WTC11 (cell line): ENCODE results near the gene CLPTM1L. TPM values are rescaled to one million over a fixed set of nuclear protein-coding genes. Genes with fewer than 3 reads are reported as not detected.

Source experiments
- ATAC-seq: fragments of 200-7000 bp; cut with Tn5 transposase; 2 replicates; pipeline ENCODE4 v1.10.0; 2021; ENCODE audit warnings: mild to moderate bottlenecking, moderate library complexity
- CTCF ChIA-PET: fragments of 300-600 bp; sonication (Branson Sonifier 250); formaldehyde crosslinking; loops from one replicate; lab custom pipeline; 2021; ENCODE audit warnings: antibody characterized with exemption; lab: Charles Lee
- POLR2A ChIA-PET: fragments of 350-600 bp; sonication (Branson Sonifier 250); formaldehyde crosslinking; loops from one replicate; lab custom pipeline; 2021; ENCODE audit warnings: antibody characterized with exemption; lab: Charles Lee
- DNase-seq: peaks from one replicate; pipeline ENCODE4 v3.0.0; 2021; ENCODE audit warnings: low spot score
- H3K27ac Mint-ChIP-seq: 2 replicates; pipeline ENCODE4 v1.8.0; 2021; ENCODE audit warnings: mixed read lengths
- H3K27me3 Mint-ChIP-seq: 2 replicates; pipeline ENCODE4 v1.8.0; 2021; ENCODE audit warnings: low read depth, mild to moderate bottlenecking, moderate library complexity, mixed read lengths
- H3K36me3 Mint-ChIP-seq: 2 replicates; pipeline ENCODE4 v1.8.0; 2021; ENCODE audit warnings: mixed read lengths
- H3K4me1 Mint-ChIP-seq: 2 replicates; pipeline ENCODE4 v1.8.0; 2022; ENCODE audit warnings: mixed read lengths
- H3K4me3 Mint-ChIP-seq: 2 replicates; pipeline ENCODE4 v1.8.0; 2021; ENCODE audit warnings: mild to moderate bottlenecking, moderate library complexity, mixed read lengths
- H3K9me3 Mint-ChIP-seq: 2 replicates; pipeline ENCODE4 v1.8.0; 2021; ENCODE audit warnings: mixed read lengths
- AR ChIP-seq: fragments of 250-450 bp; sonication (Bioruptor Pico); IDR thresholded peaks from 2 replicates; pipeline ENCODE4 v1.9.0; 2021; ENCODE audit warnings: mild to moderate bottlenecking
- FOXJ3 ChIP-seq: sonication (generic); formaldehyde crosslinking; IDR thresholded peaks from 2 replicates; pipeline ENCODE4 v1.9.0; 2021; ENCODE audit warnings: missing genetic modification reagents, mild to moderate bottlenecking, borderline replicate concordance
- FOXP1 ChIP-seq: sonication (generic); formaldehyde crosslinking; IDR thresholded peaks from 2 replicates; pipeline ENCODE4 v1.8.0; 2022; ENCODE audit warnings: missing genetic modification reagents, mild to moderate bottlenecking, moderate library complexity, borderline replicate concordance
- GABPB1 ChIP-seq: sonication (generic); formaldehyde crosslinking; IDR thresholded peaks from 2 replicates; pipeline ENCODE4 v1.8.1; 2023; ENCODE audit warnings: mild to moderate bottlenecking, missing genetic modification reagents
- HMGA2 ChIP-seq: fragments of 250-450 bp; sonication (Bioruptor Pico); IDR thresholded peaks from 2 replicates; pipeline ENCODE4 v1.4.0; 2021; ENCODE audit warnings: mild to moderate bottlenecking, moderate library complexity
- HMGXB4 ChIP-seq: sonication (generic); formaldehyde crosslinking; IDR thresholded peaks from 2 replicates; pipeline ENCODE4 v1.8.1; 2023; ENCODE audit warnings: mild to moderate bottlenecking, moderate library complexity, missing genetic modification reagents
- JUN ChIP-seq: sonication (generic); formaldehyde crosslinking; IDR thresholded peaks from 2 replicates; pipeline ENCODE4 v1.8.0; 2023; ENCODE audit warnings: mild to moderate bottlenecking, missing genetic modification reagents
- MXD4 ChIP-seq: fragments of 250-450 bp; sonication (Bioruptor Pico); IDR thresholded peaks from 2 replicates; pipeline ENCODE4 v1.8.0; 2021; ENCODE audit warnings: mild to moderate bottlenecking, moderate library complexity, borderline replicate concordance
- RELA ChIP-seq: sonication (generic); formaldehyde crosslinking; IDR thresholded peaks from 2 replicates; pipeline ENCODE4 v1.8.1; 2022; ENCODE audit warnings: missing genetic modification reagents, mild to moderate bottlenecking, borderline replicate concordance
- RORB ChIP-seq: fragments of 250-450 bp; sonication (Bioruptor Pico); IDR thresholded peaks from 2 replicates; pipeline ENCODE4 v1.9.0; 2021; ENCODE audit warnings: mild to moderate bottlenecking
- USF1 ChIP-seq: sonication (generic); formaldehyde crosslinking; IDR thresholded peaks from 2 replicates; pipeline ENCODE4 v1.8.0; 2022; ENCODE audit warnings: mild to moderate bottlenecking, missing genetic modification reagents
- ZNF281 ChIP-seq: sonication (generic); formaldehyde crosslinking; IDR thresholded peaks from 2 replicates; pipeline ENCODE4 v1.8.0; 2023; ENCODE audit warnings: mild to moderate bottlenecking, missing genetic modification reagents
- ZNF317 ChIP-seq: sonication (generic); formaldehyde crosslinking; IDR thresholded peaks from 2 replicates; pipeline ENCODE4 v1.8.1; 2023; ENCODE audit warnings: low read depth, mild to moderate bottlenecking, moderate library complexity, missing genetic modification reagents, borderline replicate concordance
- ZNF396 ChIP-seq: fragments of 250-450 bp; sonication (Bioruptor Pico); IDR thresholded peaks from 2 replicates; pipeline ENCODE4 v1.8.0; 2021; ENCODE audit warnings: mild to moderate bottlenecking, moderate library complexity, borderline replicate concordance
- ZNF416 ChIP-seq: fragments of 250-450 bp; sonication (Bioruptor Pico); IDR thresholded peaks from 2 replicates; pipeline ENCODE4 v1.9.0; 2021; ENCODE audit warnings: mild to moderate bottlenecking, inconsistent platforms
- total RNA-seq: library from RNA; stranded (reverse); gene quantifications from 3 replicates; pipeline ENCODE4 v1.2.3, GENCODE V29; 2021
- TF ChIP-seq, protein P1 (sequence below): sonication (generic); formaldehyde crosslinking; IDR thresholded peaks from 2 replicates; pipeline ENCODE4 v1.8.1; 2022; ENCODE audit warnings: mild to moderate bottlenecking, missing genetic modification reagents, moderate library complexity, borderline replicate concordance
- TF ChIP-seq, protein P2 (sequence below): fragments of 250-450 bp; sonication (Bioruptor Pico); IDR thresholded peaks from 2 replicates; pipeline ENCODE4 v1.9.0; 2021; ENCODE audit warnings: mild to moderate bottlenecking, borderline replicate concordance
- TF ChIP-seq, protein P3 (sequence below): sonication (generic); formaldehyde crosslinking; IDR thresholded peaks from 2 replicates; pipeline ENCODE4 v1.8.1; 2022; ENCODE audit warnings: mild to moderate bottlenecking, moderate library complexity, missing genetic modification reagents

CLPTM1L gene
- total RNA-seq, 1 experiment from 2014 or later: 92.8 TPM

- Mint-ChIP-seq H3K4me1 (peaks cover 15% of the 10 kb centered on the region), H3K27ac (no peak overlapping the region), H3K27me3 (peaks cover 76% of the 10 kb centered on the region), H3K4me3 (no peak overlapping the region), H3K9me3 (peaks cover 5% of the 10 kb centered on the region)
- POLR2A ChIA-PET: no interaction called here
- TF ChIP-seq USF1 (no peak), ZNF416 (no peak), RELA (CRISPR knock-in tag) (no peak)
- TF ChIP-seq, all 79 proteins: peak for 0
- peaks cover 2% of the 10 kb centered on the region; the same call in 1 of the 2 replicates for H3K36me3 Mint-ChIP-seq
- DNase-seq (no peak), ATAC-seq (no peak)
- CTCF ChIA-PET: interaction anchor here (1.6 to 2.1 kb wide), 2 partner anchors 24 to 84 kb away, joined by 6 to 10 read pairs; no protein-coding TSS in a partner anchor
Observed at GRCh38 chr5:1384521-1384920, 39.6 kb upstream of the CLPTM1L start.

GRCh38 chr5:1383886-1384401, 39.0 kb upstream of the CLPTM1L start:
- Mint-ChIP-seq H3K4me3 (no peak overlapping the region), H3K36me3 (peaks cover 2% of the 10 kb centered on the region; the same call in 1 of the 2 replicates), H3K27ac (no peak overlapping the region), H3K9me3 (peaks cover 6% of the 10 kb centered on the region), H3K4me1 (peaks cover 15% of the 10 kb centered on the region)
- POLR2A ChIA-PET: no interaction called here
- no peak for DNase-seq
- CTCF ChIA-PET: no interaction called here
- ATAC-seq: no peak
- TF ChIP-seq HMGA2 (CRISPR knock-in tag) (no peak), FOXP1 (no peak), ZNF396 (CRISPR knock-in tag) (no peak), HMGXB4 (CRISPR knock-in tag) (no peak), MXD4 (CRISPR knock-in tag) (no peak), ZNF281 (CRISPR knock-in tag) (no peak), JUN (CRISPR knock-in tag) (no peak), ZNF317 (CRISPR knock-in tag) (no peak), GABPB1 (no peak), AR (CRISPR knock-in tag) (no peak), FOXJ3 (CRISPR knock-in tag) (no peak), RORB (no peak)
- TF ChIP-seq, protein P1, sequence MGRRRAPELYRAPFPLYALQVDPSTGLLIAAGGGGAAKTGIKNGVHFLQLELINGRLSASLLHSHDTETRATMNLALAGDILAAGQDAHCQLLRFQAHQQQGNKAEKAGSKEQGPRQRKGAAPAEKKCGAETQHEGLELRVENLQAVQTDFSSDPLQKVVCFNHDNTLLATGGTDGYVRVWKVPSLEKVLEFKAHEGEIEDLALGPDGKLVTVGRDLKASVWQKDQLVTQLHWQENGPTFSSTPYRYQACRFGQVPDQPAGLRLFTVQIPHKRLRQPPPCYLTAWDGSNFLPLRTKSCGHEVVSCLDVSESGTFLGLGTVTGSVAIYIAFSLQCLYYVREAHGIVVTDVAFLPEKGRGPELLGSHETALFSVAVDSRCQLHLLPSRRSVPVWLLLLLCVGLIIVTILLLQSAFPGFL (CRISPR knock-in tag): no peak
- TF ChIP-seq, protein P2, sequence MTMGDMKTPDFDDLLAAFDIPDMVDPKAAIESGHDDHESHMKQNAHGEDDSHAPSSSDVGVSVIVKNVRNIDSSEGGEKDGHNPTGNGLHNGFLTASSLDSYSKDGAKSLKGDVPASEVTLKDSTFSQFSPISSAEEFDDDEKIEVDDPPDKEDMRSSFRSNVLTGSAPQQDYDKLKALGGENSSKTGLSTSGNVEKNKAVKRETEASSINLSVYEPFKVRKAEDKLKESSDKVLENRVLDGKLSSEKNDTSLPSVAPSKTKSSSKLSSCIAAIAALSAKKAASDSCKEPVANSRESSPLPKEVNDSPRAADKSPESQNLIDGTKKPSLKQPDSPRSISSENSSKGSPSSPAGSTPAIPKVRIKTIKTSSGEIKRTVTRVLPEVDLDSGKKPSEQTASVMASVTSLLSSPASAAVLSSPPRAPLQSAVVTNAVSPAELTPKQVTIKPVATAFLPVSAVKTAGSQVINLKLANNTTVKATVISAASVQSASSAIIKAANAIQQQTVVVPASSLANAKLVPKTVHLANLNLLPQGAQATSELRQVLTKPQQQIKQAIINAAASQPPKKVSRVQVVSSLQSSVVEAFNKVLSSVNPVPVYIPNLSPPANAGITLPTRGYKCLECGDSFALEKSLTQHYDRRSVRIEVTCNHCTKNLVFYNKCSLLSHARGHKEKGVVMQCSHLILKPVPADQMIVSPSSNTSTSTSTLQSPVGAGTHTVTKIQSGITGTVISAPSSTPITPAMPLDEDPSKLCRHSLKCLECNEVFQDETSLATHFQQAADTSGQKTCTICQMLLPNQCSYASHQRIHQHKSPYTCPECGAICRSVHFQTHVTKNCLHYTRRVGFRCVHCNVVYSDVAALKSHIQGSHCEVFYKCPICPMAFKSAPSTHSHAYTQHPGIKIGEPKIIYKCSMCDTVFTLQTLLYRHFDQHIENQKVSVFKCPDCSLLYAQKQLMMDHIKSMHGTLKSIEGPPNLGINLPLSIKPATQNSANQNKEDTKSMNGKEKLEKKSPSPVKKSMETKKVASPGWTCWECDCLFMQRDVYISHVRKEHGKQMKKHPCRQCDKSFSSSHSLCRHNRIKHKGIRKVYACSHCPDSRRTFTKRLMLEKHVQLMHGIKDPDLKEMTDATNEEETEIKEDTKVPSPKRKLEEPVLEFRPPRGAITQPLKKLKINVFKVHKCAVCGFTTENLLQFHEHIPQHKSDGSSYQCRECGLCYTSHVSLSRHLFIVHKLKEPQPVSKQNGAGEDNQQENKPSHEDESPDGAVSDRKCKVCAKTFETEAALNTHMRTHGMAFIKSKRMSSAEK (CRISPR knock-in tag): no peak
- TF ChIP-seq, protein P3, sequence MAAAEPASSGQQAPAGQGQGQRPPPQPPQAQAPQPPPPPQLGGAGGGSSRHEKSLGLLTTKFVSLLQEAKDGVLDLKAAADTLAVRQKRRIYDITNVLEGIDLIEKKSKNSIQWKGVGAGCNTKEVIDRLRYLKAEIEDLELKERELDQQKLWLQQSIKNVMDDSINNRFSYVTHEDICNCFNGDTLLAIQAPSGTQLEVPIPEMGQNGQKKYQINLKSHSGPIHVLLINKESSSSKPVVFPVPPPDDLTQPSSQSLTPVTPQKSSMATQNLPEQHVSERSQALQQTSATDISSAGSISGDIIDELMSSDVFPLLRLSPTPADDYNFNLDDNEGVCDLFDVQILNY (CRISPR knock-in tag): no peak
- TF ChIP-seq, all 79 proteins: peak for 0
- H3K27me3 Mint-ChIP-seq: peaks cover 77% of the 10 kb centered on the region
